ENCODE measurements around the gene HTR4.
"Not testable (repeated sequence)": the region's sequence is repeated elsewhere in the genome, so short reads cannot be mapped to it uniquely, and the experiment has no call there.

Gene HTR4

DNA sequence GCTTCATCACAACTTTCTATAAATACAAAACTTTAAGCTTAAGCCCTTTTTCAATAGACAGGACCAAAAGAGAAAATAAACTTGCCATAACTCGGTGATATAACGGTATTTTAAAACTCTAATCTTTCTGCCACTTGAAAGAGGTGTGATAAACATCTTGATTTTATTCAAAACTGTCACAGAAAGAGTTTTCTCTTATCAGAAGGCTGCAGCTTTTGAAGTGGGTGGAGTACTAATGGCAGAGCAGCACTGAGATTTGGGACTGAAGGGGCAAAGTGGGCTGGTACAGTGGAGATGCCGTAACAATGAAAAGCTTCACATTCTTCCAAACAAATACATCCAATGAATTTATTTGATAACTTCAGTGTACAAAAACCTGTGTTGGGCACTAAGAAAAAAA lies 178.0 kb downstream of the HTR4 start:
- TF ChIP-seq, protein P1, sequence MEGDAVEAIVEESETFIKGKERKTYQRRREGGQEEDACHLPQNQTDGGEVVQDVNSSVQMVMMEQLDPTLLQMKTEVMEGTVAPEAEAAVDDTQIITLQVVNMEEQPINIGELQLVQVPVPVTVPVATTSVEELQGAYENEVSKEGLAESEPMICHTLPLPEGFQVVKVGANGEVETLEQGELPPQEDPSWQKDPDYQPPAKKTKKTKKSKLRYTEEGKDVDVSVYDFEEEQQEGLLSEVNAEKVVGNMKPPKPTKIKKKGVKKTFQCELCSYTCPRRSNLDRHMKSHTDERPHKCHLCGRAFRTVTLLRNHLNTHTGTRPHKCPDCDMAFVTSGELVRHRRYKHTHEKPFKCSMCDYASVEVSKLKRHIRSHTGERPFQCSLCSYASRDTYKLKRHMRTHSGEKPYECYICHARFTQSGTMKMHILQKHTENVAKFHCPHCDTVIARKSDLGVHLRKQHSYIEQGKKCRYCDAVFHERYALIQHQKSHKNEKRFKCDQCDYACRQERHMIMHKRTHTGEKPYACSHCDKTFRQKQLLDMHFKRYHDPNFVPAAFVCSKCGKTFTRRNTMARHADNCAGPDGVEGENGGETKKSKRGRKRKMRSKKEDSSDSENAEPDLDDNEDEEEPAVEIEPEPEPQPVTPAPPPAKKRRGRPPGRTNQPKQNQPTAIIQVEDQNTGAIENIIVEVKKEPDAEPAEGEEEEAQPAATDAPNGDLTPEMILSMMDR (IDR thresholded peaks at IDR 0.05; ENCODE audit: insufficient read depth, low read length, poor library complexity, severe bottlenecking): no peak
- no peak for DNase-seq (ENCODE audit: extremely low read depth, insufficient read length)
- Histone ChIP-seq H3K27me3 (replicated peaks; ENCODE audit: control insufficient read depth, insufficient read depth, low read length) (no peaks in the 10 kb centered on the region; the same call in 1 of the 2 replicates), H3K4me3 (replicated peaks; ENCODE audit: low read depth, low read length) (no peak overlapping the region), H3K36me3 (ENCODE audit: control insufficient read depth, insufficient read depth, low read length) (no peaks in the 10 kb centered on the region)

DNA sequence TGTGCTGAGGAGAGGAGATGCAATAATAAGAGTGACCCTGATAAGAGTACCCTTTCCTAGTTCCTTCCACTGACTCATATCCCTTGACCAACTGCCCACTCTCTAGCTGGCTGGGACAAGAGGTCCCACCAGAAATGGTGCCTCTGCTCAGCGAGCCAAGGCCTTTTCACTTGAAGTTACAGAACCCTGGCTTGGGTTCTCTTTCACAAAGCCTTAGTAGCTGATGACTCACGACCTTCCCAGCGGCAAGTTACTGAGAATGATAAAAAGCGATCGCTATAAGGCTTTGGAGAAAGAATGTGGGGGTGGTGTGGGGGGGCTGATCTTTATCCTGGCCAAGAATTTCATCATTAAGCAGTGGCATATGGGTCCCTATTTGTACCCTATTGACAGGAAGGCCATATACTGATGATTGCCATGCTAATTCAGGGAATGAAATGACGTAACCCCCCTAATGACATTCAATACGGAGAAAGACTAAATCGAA lies 180.3 kb downstream of the HTR4 start:
- H3K27me3 ChIP-seq (replicated peaks; ENCODE audit: control insufficient read depth, insufficient read depth, low read length): no peaks in the 10 kb centered on the region; the same call in 1 of the 2 replicates
- DNase-seq (ENCODE audit: extremely low read depth, insufficient read length): no peak
- H3K4me3 ChIP-seq (replicated peaks; ENCODE audit: low read depth, low read length): no peak overlapping the region
- TF ChIP-seq, protein P1 (IDR thresholded peaks at IDR 0.05; ENCODE audit: insufficient read depth, low read length, poor library complexity, severe bottlenecking): no peak
- no peaks in the 10 kb centered on the region for H3K36me3 ChIP-seq (ENCODE audit: control insufficient read depth, insufficient read depth, low read length)

DNA sequence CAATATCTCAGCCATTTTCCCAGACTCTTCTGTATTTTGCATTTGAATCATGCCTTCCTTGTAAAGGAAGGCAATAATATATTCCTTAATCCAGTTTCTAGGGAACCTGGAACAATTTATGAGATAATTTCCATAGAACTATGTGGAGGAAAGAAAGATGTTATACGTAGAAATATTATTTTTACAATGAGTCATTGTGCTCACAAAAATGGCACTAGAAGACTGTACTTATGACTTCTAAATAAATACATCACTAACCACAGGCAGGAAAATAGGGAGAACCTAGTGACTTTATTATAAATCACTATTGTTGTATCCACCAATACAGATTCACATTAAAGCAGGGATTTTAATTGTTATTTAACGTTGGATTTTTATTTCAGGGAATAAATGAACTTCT lies 182.9 kb downstream of the HTR4 start:
- no peaks in the 10 kb centered on the region; the same call in 1 of the 2 replicates for H3K27me3 ChIP-seq (replicated peaks; ENCODE audit: control insufficient read depth, insufficient read depth, low read length)
- TF ChIP-seq, protein P1 (IDR thresholded peaks at IDR 0.05; ENCODE audit: insufficient read depth, low read length, poor library complexity, severe bottlenecking): no peak
- no peak overlapping the region for H3K4me3 ChIP-seq (replicated peaks; ENCODE audit: low read depth, low read length)
- no peak for DNase-seq (ENCODE audit: extremely low read depth, insufficient read length)
- no peaks in the 10 kb centered on the region for H3K36me3 ChIP-seq (ENCODE audit: control insufficient read depth, insufficient read depth, low read length)

DNA sequence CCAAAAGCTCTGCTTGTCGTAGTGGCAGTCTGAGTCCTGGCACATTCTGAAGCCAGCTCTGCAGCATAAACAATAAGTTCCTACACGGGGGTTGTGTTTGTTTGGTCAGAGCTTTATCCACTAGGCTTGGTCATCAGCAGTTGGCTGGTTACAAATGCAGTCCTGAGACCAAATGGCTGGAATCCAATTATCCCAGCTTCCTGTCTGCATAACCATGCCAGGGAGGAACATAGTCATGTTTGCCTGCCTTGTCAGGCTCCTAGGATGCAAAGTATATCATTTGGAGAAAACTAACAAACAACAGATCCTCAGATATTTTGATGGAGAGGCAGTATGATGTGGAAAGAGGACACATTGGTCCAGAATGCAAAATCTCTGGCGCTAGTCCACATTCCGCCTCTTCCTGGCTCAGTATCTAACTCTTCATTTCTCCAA lies 184.8 kb downstream of the HTR4 start:
- Histone ChIP-seq H3K36me3 (ENCODE audit: control insufficient read depth, insufficient read depth, low read length) (no peaks in the 10 kb centered on the region), H3K27me3 (replicated peaks; ENCODE audit: control insufficient read depth, insufficient read depth, low read length) (no peaks in the 10 kb centered on the region), H3K4me3 (replicated peaks; ENCODE audit: low read depth, low read length) (no peak overlapping the region)
- TF ChIP-seq, protein P1 (IDR thresholded peaks at IDR 0.05; ENCODE audit: insufficient read depth, low read length, poor library complexity, severe bottlenecking): no peak
- DNase-seq (ENCODE audit: extremely low read depth, insufficient read length): no peak

DNA sequence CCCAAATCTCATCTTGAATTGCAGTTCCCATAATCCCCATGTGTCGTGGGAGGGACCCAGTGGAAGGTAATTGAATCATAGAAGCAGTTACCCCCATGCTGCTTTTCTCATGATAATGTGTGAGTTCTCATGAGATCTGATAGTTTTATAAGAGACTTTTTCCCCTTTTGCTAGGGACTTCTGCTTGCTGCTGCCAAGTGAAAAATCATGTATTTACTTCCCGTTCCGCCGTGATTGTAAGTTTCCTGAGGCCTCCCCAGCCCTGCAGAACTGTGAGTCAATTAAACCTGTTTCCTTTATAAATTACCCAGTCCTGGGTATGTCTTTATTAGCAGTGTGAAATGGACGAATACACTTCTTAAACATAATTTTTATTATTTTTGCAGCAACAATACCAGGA lies 185.6 kb downstream of the HTR4 start:
- not testable (repeated sequence) for H3K4me3 ChIP-seq (replicated peaks; ENCODE audit: low read depth, low read length); H3K27me3 ChIP-seq (replicated peaks; ENCODE audit: control insufficient read depth, insufficient read depth, low read length); H3K36me3 ChIP-seq (ENCODE audit: control insufficient read depth, insufficient read depth, low read length); DNase-seq (ENCODE audit: extremely low read depth, insufficient read length)

DNA sequence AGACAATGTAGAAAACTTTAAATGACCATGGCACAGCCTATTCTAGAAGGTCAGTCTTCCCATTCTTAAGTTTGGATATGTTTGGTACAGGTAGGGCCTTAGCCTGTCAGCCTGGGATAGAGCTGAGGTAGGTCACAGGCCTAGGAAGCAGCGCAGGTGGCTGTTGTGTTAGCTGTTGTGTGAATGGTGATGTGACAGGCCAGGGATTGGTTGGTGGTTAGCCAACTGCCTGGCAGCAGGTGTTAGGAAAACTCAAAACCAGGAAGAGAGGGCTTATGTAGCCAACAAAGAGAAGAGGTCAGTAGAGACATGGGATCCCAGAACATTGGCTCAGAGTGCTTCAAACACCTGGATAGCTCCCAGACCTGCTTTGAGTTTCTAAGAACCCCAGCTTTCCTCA lies 186.4 kb downstream of the HTR4 start:
- Histone ChIP-seq H3K4me3 (replicated peaks; ENCODE audit: low read depth, low read length) (no peak overlapping the region), H3K36me3 (ENCODE audit: control insufficient read depth, insufficient read depth, low read length) (no peaks in the 10 kb centered on the region), H3K27me3 (replicated peaks; ENCODE audit: control insufficient read depth, insufficient read depth, low read length) (no peaks in the 10 kb centered on the region)
- no peak for DNase-seq (ENCODE audit: extremely low read depth, insufficient read length)
- TF ChIP-seq, protein P1 (IDR thresholded peaks at IDR 0.05; ENCODE audit: insufficient read depth, low read length, poor library complexity, severe bottlenecking): no peak

Measured in GM06990 (cell line).